Measurements from ENCODE around the gene ACOX1. TPM values are rescaled to one million over a fixed set of nuclear protein-coding genes. Genes with fewer than 3 reads are reported as not detected.
A peak's percentile ranks its signal among the peaks of the same experiment; 100 is the strongest.

The ACOX1 gene
- total and polyA plus RNA-seq, 2 of the 13 experiments (the other 11 are each of a cell fraction or from before 2014, with no cell fraction given) = 86.4 to 120 TPM

- no peak for TF ChIP-seq ZNF891 (CRISPR knock-in tag; IDR thresholded peaks at IDR 0.05)
- no peak for TF ChIP-seq ZNF816 (CRISPR knock-in tag; IDR thresholded peaks at IDR 0.05; ENCODE audit: borderline replicate concordance)
- TF ChIP-seq MYC (CRISPR knock-in tag; IDR thresholded peaks at IDR 0.05; ENCODE audit: borderline replicate concordance) = peak; percentile 61; the same call in 1 of the 2 replicates
- no peak; the same call in 1 of the 2 replicates for TF ChIP-seq KAT7 (CRISPR knock-in tag; IDR thresholded peaks at IDR 0.05; ENCODE audit: borderline replicate concordance)
- no peak for TF ChIP-seq KDM4B (CRISPR knock-in tag; IDR thresholded peaks at IDR 0.05)
- peak; percentile 31; the same call in 1 of the 2 replicates for TF ChIP-seq ZNF768 (CRISPR knock-in tag; IDR thresholded peaks at IDR 0.05)
- TF ChIP-seq SMAD9 (CRISPR knock-in tag; IDR thresholded peaks at IDR 0.05) = no peak
- TF ChIP-seq ZNF670 (CRISPR knock-in tag; IDR thresholded peaks at IDR 0.05; ENCODE audit: borderline replicate concordance) = no peak
- no peak for TF ChIP-seq REXO4 (CRISPR knock-in tag; IDR thresholded peaks at IDR 0.05; ENCODE audit: borderline replicate concordance)
- TF ChIP-seq MBNL3 (CRISPR knock-in tag; conservative IDR thresholded peaks at IDR 0.05) = no peak
- TF ChIP-seq HMG20A (CRISPR knock-in tag; IDR thresholded peaks at IDR 0.05; ENCODE audit: borderline replicate concordance) = 0 out of 2 replicates have a peak, but pooled peaks have one; percentile 19
- no peak for TF ChIP-seq TERF1 (CRISPR knock-in tag; IDR thresholded peaks at IDR 0.05)
- TF ChIP-seq ZNF572 (CRISPR knock-in tag; IDR thresholded peaks at IDR 0.05) = no peak
- TF ChIP-seq NR0B2 (CRISPR knock-in tag; IDR thresholded peaks at IDR 0.05) = peak; percentile 27; the same call in 1 of the 2 replicates
- TF ChIP-seq ZKSCAN1 (IDR thresholded peaks at IDR 0.05; ENCODE audit: low read length) = no peak
- no peak for TF ChIP-seq NR2F6 (IDR thresholded peaks at IDR 0.05)
- no peak; the same call in none of the 2 replicates for TF ChIP-seq NR2F6 (CRISPR knock-in tag; IDR thresholded peaks at IDR 0.05)
- no peak for TF ChIP-seq PRPF4 (IDR thresholded peaks at IDR 0.05; ENCODE audit: low read depth, low read length, poor library complexity, severe bottlenecking)
- TF ChIP-seq ZBTB26 (CRISPR knock-in tag; IDR thresholded peaks at IDR 0.05; ENCODE audit: borderline replicate concordance) = no peak
- no peak for TF ChIP-seq ZSCAN30 (CRISPR knock-in tag; IDR thresholded peaks at IDR 0.05)
- no peak for TF ChIP-seq ZNF562 (CRISPR knock-in tag; IDR thresholded peaks at IDR 0.05; ENCODE audit: borderline replicate concordance)
- 0 out of 2 replicates have a peak, but pooled peaks have one; percentile 31 for TF ChIP-seq E2F1 (CRISPR knock-in tag; IDR thresholded peaks at IDR 0.05)
- no peak for TF ChIP-seq SRSF9 (IDR thresholded peaks at IDR 0.05; ENCODE audit: borderline replicate concordance, insufficient read depth, low read depth, low read length, poor library complexity, severe bottlenecking)
- TF ChIP-seq ZBTB34 (CRISPR knock-in tag; IDR thresholded peaks at IDR 0.05) = 0 out of 2 replicates have a peak, but pooled peaks have one; percentile 17
Observed at GRCh38 chr17:76027159-76027839, 48.3 kb upstream of the ACOX1 start, which contains the start of gene EVPL (continued).
